IPS-15b (cell line): ENCODE results near the gene AGO3.

Experiments
- H3K27me3 ChIP-seq: one replicate; pipeline ENCODE4 v1.6.1; 2013; ENCODE audit warnings: low read length; ENCODE audit not compliant: control insufficient read depth, insufficient read depth
- H3K36me3 ChIP-seq: one replicate; pipeline ENCODE4 v1.6.1; 2013; ENCODE audit warnings: low read length; ENCODE audit not compliant: control insufficient read depth, insufficient read depth
- H3K4me1 ChIP-seq: one replicate; pipeline ENCODE4 v1.6.1; 2013; ENCODE audit warnings: mild to moderate bottlenecking, low read length; ENCODE audit not compliant: control insufficient read depth, insufficient read depth
- H3K4me3 ChIP-seq: one replicate; pipeline ENCODE4 v1.5.1; 2013; ENCODE audit warnings: low read depth, low read length
- H3K9ac ChIP-seq: one replicate; pipeline ENCODE4 v1.6.1; 2013; ENCODE audit warnings: low read depth, mild to moderate bottlenecking, low read length
- H3K9me3 ChIP-seq: one replicate; pipeline ENCODE4 v1.6.1; 2013; ENCODE audit warnings: mild to moderate bottlenecking, low read length; ENCODE audit not compliant: control insufficient read depth, insufficient read depth

The AGO3 gene

GRCh38 chr1:35929730-35930592 lies 944 bp upstream of the AGO3 start:
- Histone ChIP-seq H3K4me1 (no peaks in the 10 kb centered on the region), H3K27me3 (no peaks in the 10 kb centered on the region), H3K9ac (peak overlapping the region; percentile 92), H3K4me3 (peak overlapping the region; percentile 93), H3K36me3 (no peaks in the 10 kb centered on the region), H3K9me3 (no peaks in the 10 kb centered on the region)

- peaks cover 5% of the 10 kb centered on the region for H3K4me1 ChIP-seq
- no peaks in the 10 kb centered on the region for H3K27me3 ChIP-seq
- peak overlapping the region; percentile 93 for H3K4me3 ChIP-seq
- H3K36me3 ChIP-seq = no peaks in the 10 kb centered on the region
- peak overlapping the region; percentile 92 for H3K9ac ChIP-seq
- no peaks in the 10 kb centered on the region for H3K9me3 ChIP-seq
Measured at GRCh38 chr1:35931446-35932157, 697 bp downstream of the AGO3 start.

- Histone ChIP-seq H3K9me3 (no peaks in the 10 kb centered on the region), H3K4me1 (peaks cover 5% of the 10 kb centered on the region), H3K9ac (no peak overlapping the region), H3K36me3 (no peaks in the 10 kb centered on the region), H3K27me3 (no peaks in the 10 kb centered on the region), H3K4me3 (peak overlapping the region; percentile 93)
Measured at GRCh38 chr1:35932158-35932636, 1.3 kb downstream of the AGO3 start.

- H3K4me3 ChIP-seq = no peak overlapping the region
- H3K27me3 ChIP-seq = no peaks in the 10 kb centered on the region
- no peak overlapping the region for H3K9ac ChIP-seq
- H3K36me3 ChIP-seq = no peaks in the 10 kb centered on the region
- H3K4me1 ChIP-seq = peaks cover 5% of the 10 kb centered on the region
- no peaks in the 10 kb centered on the region for H3K9me3 ChIP-seq
Measured at GRCh38 chr1:35932941-35933340, 2.0 kb downstream of the AGO3 start.

DNA sequence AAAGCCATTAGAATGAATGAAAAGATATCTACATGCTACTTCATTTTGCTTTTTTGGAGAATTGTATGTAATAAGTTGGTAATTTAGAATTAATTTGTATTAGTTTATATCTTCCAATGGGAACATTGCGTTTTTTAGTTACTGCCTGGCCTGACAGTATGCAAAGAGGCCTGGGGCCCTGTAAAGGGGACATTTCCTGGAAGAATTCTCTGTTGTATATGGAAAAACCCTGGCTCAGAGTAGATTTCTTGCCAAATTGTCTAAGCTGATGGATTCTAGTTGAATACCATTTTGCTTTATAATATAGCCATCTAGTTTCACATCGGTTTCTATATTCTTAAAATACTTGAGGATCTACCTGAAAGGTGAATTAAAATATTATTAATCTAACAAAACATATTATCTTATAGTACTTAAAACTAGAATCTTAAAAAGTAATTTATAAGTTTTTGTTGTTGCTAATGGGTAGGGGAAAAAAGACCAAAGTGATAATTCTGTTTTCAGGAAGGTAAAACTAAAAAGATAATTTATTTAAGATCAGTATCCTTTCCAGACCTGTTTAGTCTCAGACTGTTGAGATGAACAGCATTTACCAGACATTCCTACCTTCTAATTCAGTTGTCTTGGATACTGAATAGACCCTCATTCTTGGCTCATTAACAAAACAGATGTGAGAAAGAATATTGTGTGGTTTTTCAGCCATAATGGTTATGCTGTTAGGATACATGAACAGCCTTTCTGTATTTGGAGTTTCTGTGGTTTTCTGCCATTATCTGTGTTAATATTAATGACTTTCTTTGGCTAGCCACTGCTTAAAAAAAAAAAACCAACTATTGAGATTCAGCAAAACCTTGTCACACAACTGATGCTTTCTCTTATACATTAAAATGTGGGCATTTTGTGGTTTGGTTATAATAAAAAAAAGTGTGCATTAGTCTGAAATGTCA lies 4.8 kb downstream of the AGO3 start:
- Histone ChIP-seq H3K4me3 (no peak overlapping the region), H3K9ac (no peak overlapping the region), H3K4me1 (peaks cover 5% of the 10 kb centered on the region), H3K9me3 (no peaks in the 10 kb centered on the region), H3K27me3 (no peaks in the 10 kb centered on the region), H3K36me3 (no peaks in the 10 kb centered on the region)

DNA sequence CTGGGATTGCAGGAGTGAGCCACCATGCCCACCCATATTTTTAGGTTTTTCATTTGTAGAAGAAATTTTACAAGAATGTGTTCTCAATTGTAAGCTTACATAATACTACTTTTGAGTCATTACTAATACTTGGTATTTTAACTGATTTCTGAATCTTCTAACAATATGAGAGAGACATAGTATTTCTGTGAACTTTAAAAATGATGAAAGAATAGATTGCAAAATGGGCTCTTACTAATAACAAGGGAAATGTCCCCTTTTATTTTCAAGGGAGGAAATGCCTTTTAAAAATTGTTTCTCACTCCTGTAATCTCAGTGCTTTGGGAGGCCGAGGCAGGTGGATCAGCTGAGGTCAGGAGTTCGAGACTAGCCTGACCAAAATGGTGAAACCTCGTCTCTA lies 5.9 kb downstream of the AGO3 start:
- no peak overlapping the region for H3K4me3 ChIP-seq
- no peaks in the 10 kb centered on the region for H3K36me3 ChIP-seq
- H3K27me3 ChIP-seq = no peaks in the 10 kb centered on the region
- no peaks in the 10 kb centered on the region for H3K9me3 ChIP-seq
- peaks cover 5% of the 10 kb centered on the region for H3K4me1 ChIP-seq
- H3K9ac ChIP-seq = no peak overlapping the region

DNA sequence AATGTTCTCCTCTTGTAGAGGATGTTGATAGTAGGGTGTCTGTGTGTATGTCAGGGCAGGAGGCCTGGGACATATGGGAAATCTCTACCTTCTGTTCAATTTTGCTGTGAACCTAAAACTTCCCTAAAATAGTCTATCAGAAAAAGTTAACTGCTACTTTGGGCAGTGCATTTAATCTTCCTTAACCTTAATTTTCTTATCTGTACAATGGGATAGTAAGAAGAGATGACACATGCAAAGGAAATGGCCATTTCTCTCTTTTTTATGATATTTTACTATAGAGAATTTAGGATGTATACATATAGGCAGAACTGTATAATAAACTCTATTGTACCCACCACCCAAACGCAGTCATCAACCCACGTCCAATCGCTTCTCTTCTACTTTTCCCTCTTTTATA lies 8.6 kb downstream of the AGO3 start:
- H3K4me1 ChIP-seq = peaks cover 5% of the 10 kb centered on the region

DNA sequence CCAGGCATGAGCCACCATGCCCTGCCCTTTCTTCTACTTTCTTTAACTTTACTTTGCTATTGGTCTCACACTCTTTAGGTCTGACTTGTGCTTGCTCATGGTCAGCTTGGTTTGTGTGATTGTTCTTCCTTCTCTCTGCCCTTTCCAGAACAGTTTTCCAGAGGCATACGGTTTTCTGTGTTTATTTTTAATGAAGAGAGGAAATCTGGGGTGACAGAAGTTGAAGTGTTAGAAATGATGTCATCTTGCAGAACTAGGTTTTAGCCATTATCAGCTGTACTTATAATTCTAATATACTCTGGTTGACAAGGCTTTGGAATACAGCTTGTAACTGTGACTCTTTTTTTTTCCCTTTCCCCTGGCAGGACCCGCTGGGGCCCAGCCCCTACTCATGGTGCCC lies 14.4 kb downstream of the AGO3 start:
- no peaks in the 10 kb centered on the region for H3K27me3 ChIP-seq
- no peak overlapping the region for H3K4me3 ChIP-seq
- no peaks in the 10 kb centered on the region for H3K36me3 ChIP-seq
- H3K9me3 ChIP-seq = no peaks in the 10 kb centered on the region
- no peaks in the 10 kb centered on the region for H3K4me1 ChIP-seq
- H3K9ac ChIP-seq = no peak overlapping the region

More for the DNA sequence above, 8.6 kb downstream of the AGO3 start:
- H3K36me3 ChIP-seq = no peaks in the 10 kb centered on the region
- no peaks in the 10 kb centered on the region for H3K9me3 ChIP-seq
- H3K9ac ChIP-seq = no peak overlapping the region
- no peaks in the 10 kb centered on the region for H3K27me3 ChIP-seq
- H3K4me3 ChIP-seq = no peak overlapping the region

DNA sequence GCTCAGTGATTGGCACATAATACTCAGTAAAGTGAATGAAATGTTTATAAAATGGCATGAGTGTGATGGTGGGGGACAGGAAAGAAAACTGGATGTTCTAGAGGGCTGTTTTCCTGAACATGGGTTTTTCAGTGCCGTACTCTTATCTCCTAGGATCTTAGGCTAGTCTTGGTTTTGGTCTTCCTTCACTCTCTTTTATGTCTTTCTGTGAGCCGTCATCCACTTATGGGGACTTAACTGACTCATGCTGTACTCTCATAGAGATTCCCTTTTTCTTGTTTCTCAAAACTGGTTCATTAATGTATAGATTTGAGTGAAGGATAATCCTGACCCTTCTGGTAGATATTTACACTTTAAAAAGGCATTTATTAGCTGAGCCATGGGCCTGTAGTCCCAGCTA lies 16.6 kb downstream of the AGO3 start:
- H3K27me3 ChIP-seq = no peaks in the 10 kb centered on the region
- no peaks in the 10 kb centered on the region for H3K4me1 ChIP-seq
- H3K9ac ChIP-seq = no peak overlapping the region
- H3K4me3 ChIP-seq = no peak overlapping the region
- no peaks in the 10 kb centered on the region for H3K9me3 ChIP-seq
- no peaks in the 10 kb centered on the region for H3K36me3 ChIP-seq

GRCh38 chr1:35958558-35958957 lies 27.7 kb downstream of the AGO3 start:
- Histone ChIP-seq H3K4me3 (no peak overlapping the region), H3K27me3 (no peaks in the 10 kb centered on the region), H3K4me1 (no peaks in the 10 kb centered on the region), H3K9me3 (no peaks in the 10 kb centered on the region), H3K9ac (no peak overlapping the region), H3K36me3 (no peaks in the 10 kb centered on the region)

- H3K4me1 ChIP-seq = no peaks in the 10 kb centered on the region
- no peaks in the 10 kb centered on the region for H3K9me3 ChIP-seq
- H3K27me3 ChIP-seq = no peaks in the 10 kb centered on the region
- H3K9ac ChIP-seq = no peak overlapping the region
- H3K4me3 ChIP-seq = no peak overlapping the region
- no peaks in the 10 kb centered on the region for H3K36me3 ChIP-seq
Measured at GRCh38 chr1:35959304-35959703, 28.4 kb downstream of the AGO3 start.
